ENCODE data around the gene SNAP91.

Gene SNAP91

GRCh38 chr6:83514466-83514865 is 194.4 kb downstream of the SNAP91 start:
- TF ChIP-seq EZH2 (IDR thresholded peaks at IDR 0.05; ENCODE audit: borderline replicate concordance, low read depth, low read length, severe bottlenecking) (no peak), CTCF (IDR thresholded peaks at IDR 0.05; ENCODE audit: borderline replicate concordance, extremely low read depth, low read length, poor library complexity, severe bottlenecking) (no peak)
- H3K4me2 ChIP-seq (ENCODE audit: insufficient read depth, low read length), result no peak overlapping the region
- DNase-seq (no peak), ATAC-seq (ENCODE audit: insufficient read depth, low read depth) (0 out of 3 replicates have a peak, but pooled peaks have one; percentile 14)
- no peak overlapping the region for H3K27ac ChIP-seq (ENCODE audit: low read length)
- peaks cover 4% of the 10 kb centered on the region for H3K27me3 ChIP-seq (ENCODE audit: insufficient read depth, low read length, poor library complexity)
- H3K79me2 ChIP-seq (ENCODE audit: insufficient read depth, low read length), result no peaks in the 10 kb centered on the region
- H2AFZ ChIP-seq (ENCODE audit: low read depth, low read length), result no peak overlapping the region
- no peaks in the 10 kb centered on the region for H4K20me1 ChIP-seq (ENCODE audit: insufficient read depth, low read length)
- H3K9me3 ChIP-seq (ENCODE audit: insufficient read depth, low read length, severe bottlenecking), result no peaks in the 10 kb centered on the region
- H3K4me3 ChIP-seq (ENCODE audit: low read depth in 1 of 2, low read length in 2 of 2), result no peak overlapping the region
- no peaks in the 10 kb centered on the region for H3K36me3 ChIP-seq (ENCODE audit: insufficient read depth, low read length)
- H3K4me1 ChIP-seq (ENCODE audit: insufficient read depth, low read length), result no peaks in the 10 kb centered on the region
- H3K9ac ChIP-seq (ENCODE audit: low read depth, low read length), result no peak overlapping the region

GRCh38 chr6:83511901-83512681 is 196.8 kb downstream of the SNAP91 start, which contains the start of gene PRSS35:
PRSS35 (plus strand) TSS chr6:83512534; CDS start chr6:83523442, 10,908 bp downstream.
- Histone ChIP-seq H3K27me3 (ENCODE audit: insufficient read depth, low read length, poor library complexity) (peaks cover 4% of the 10 kb centered on the region), H3K36me3 (ENCODE audit: insufficient read depth, low read length) (no peaks in the 10 kb centered on the region), H3K4me3 (ENCODE audit: low read depth in 1 of 2, low read length in 2 of 2) (no peak within 1 kb of the TSS), H3K4me2 (ENCODE audit: insufficient read depth, low read length) (no peak within 1 kb of the TSS), H3K9ac (ENCODE audit: low read depth, low read length) (no peak within 1 kb of the TSS), H4K20me1 (ENCODE audit: insufficient read depth, low read length) (no peaks in the 10 kb centered on the region), H3K79me2 (ENCODE audit: insufficient read depth, low read length) (no peaks in the 10 kb centered on the region), H3K27ac (ENCODE audit: low read length) (no peak within 1 kb of the TSS), H2AFZ (ENCODE audit: low read depth, low read length) (no peak within 1 kb of the TSS), H3K9me3 (ENCODE audit: insufficient read depth, low read length, severe bottlenecking) (no peaks in the 10 kb centered on the region), H3K4me1 (ENCODE audit: insufficient read depth, low read length) (no peaks in the 10 kb centered on the region)
- TF ChIP-seq EZH2 (IDR thresholded peaks at IDR 0.05; ENCODE audit: borderline replicate concordance, low read depth, low read length, severe bottlenecking) (no peak), CTCF (IDR thresholded peaks at IDR 0.05; ENCODE audit: borderline replicate concordance, extremely low read depth, low read length, poor library complexity, severe bottlenecking) (no peak)
- no peak for ATAC-seq (ENCODE audit: insufficient read depth, low read depth)
- DNase-seq, result no peak

GRCh38 chr6:83511266-83511665 is 197.6 kb downstream of the SNAP91 start:
- ATAC-seq (ENCODE audit: insufficient read depth, low read depth), result no peak
- TF ChIP-seq EZH2 (IDR thresholded peaks at IDR 0.05; ENCODE audit: borderline replicate concordance, low read depth, low read length, severe bottlenecking) (no peak), CTCF (IDR thresholded peaks at IDR 0.05; ENCODE audit: borderline replicate concordance, extremely low read depth, low read length, poor library complexity, severe bottlenecking) (no peak)

More at GRCh38 chr6:83511266-83511665, 197.6 kb downstream of the SNAP91 start:
- H4K20me1 ChIP-seq (ENCODE audit: insufficient read depth, low read length), result no peaks in the 10 kb centered on the region
- H3K9ac ChIP-seq (ENCODE audit: low read depth, low read length), result no peak overlapping the region
- H3K4me2 ChIP-seq (ENCODE audit: insufficient read depth, low read length), result no peak overlapping the region
- no peaks in the 10 kb centered on the region for H3K36me3 ChIP-seq (ENCODE audit: insufficient read depth, low read length)
- no peaks in the 10 kb centered on the region for H3K9me3 ChIP-seq (ENCODE audit: insufficient read depth, low read length, severe bottlenecking)
- no peak overlapping the region for H3K4me3 ChIP-seq (ENCODE audit: low read depth in 1 of 2, low read length in 2 of 2)
- no peak for DNase-seq
- no peaks in the 10 kb centered on the region for H3K79me2 ChIP-seq (ENCODE audit: insufficient read depth, low read length)
- no peaks in the 10 kb centered on the region for H3K4me1 ChIP-seq (ENCODE audit: insufficient read depth, low read length)
- no peak overlapping the region for H2AFZ ChIP-seq (ENCODE audit: low read depth, low read length)
- no peak overlapping the region for H3K27ac ChIP-seq (ENCODE audit: low read length)
- peaks cover 4% of the 10 kb centered on the region for H3K27me3 ChIP-seq (ENCODE audit: insufficient read depth, low read length, poor library complexity)
